Adrenal gland (tissue), 12 donors: ENCODE data around the gene LBH. TPM values are rescaled to one million over a fixed set of nuclear protein-coding genes. Genes with fewer than 3 reads are reported as not detected.
A peak's percentile ranks its signal among the peaks of the same experiment; 100 is the strongest.

Source experiments
- DNase-seq, 7 donors: peaks; one replicate each; pipeline ENCODE4 v3.0.0-alpha.2; 2019 to 2020
- H3K27ac ChIP-seq, 5 donors: fragments of 200-600 bp; sonication (generic) in 4 of 5; 1 replicate in 3 of 5; 2 replicates in 2 of 5; pipeline versions ENCODE4 v1.5.1 to v1.8.0; 2016 to 2020; ENCODE audit warnings: mild to moderate bottlenecking in 1 of 5
- H3K27me3 ChIP-seq: fragments of 200-600 bp; 2 replicates; pipeline ENCODE4 v1.8.0; 2021
- H3K36me3 ChIP-seq, 2 donors: fragments of 200-600 bp; replicated peaks in 1 of 2; 1 replicate in 1 of 2; 2 replicates in 1 of 2; pipeline versions ENCODE4 v1.5.1 to v1.8.0; 2018 to 2022
- H3K4me1 ChIP-seq, 2 donors: fragments of 200-600 bp; replicated peaks in 1 of 2; 1 replicate in 1 of 2; 2 replicates in 1 of 2; pipeline versions ENCODE4 v1.5.1 to v1.8.0; 2018 to 2021
- H3K4me3 ChIP-seq, 4 donors: fragments of 200-600 bp; sonication (generic) in 3 of 4; one replicate each; pipeline ENCODE4 v1.5.1; 2016 to 2018
- H3K9me3 ChIP-seq, 3 donors: fragments of 200-600 bp; sonication (generic) in 1 of 3; replicated peaks in 1 of 3; 1 replicate in 2 of 3; 2 replicates in 1 of 3; pipeline versions ENCODE4 v1.5.1 to v1.8.0; 2016 to 2021
- CTCF ChIP-seq, 6 experiments: fragments of 450-650 bp in 4 of 6; fragments of 200-600 bp in 2 of 6; sonication (generic) in 1 of 6; IDR thresholded peaks; 1 replicate in 5 of 6; 2 replicates in 1 of 6; pipeline versions ENCODE4 v1.5.1 to v1.8.0; 2016 to 2021; ENCODE audit warnings: antibody characterized with exemption in 6 of 6, mild to moderate bottlenecking in 2 of 6, moderate library complexity in 1 of 6
- POLR2A ChIP-seq, 2 donors: fragments of 450-650 bp; IDR thresholded peaks; one replicate each; pipeline ENCODE4 v1.6.1; 2017; ENCODE audit warnings: antibody characterized with exemption in 2 of 2, mild to moderate bottlenecking in 2 of 2, moderate library complexity in 1 of 2
- WGBS, 4 donors: extraction: QIAGEN DNeasy Blood & Tissue Kit in 2 of 4; methylation state at CpG; one replicate each; pipeline versions ENCODE4 v1.1.5 to v1.1.7; 2013 to 2017; 5-methylcytosine and 5-hydroxymethylcytosine counted together
- intact Hi-C, 2 donors: fragments of 100-400 bp; cut with DNase I; formaldehyde crosslinking; loops; one replicate each; pipeline versions ENCODE4 v1.14.1 to v1.15.0; 2022 to 2023
- polyA plus RNA-seq, 3 donors: library from polyadenylated mRNA; stranded (reverse); fragments of 200-250 nt in 2 of 3; fragments of 350-450 nt in 1 of 3; fragmentation: Illumina TruSeq in 1 of 3; extraction: RNeasy Lipid Tissue Mini Kit (QIAGEN cat#74804) in 1 of 3; gene quantifications; one replicate each; pipeline ENCODE4 v1.2.3, GENCODE V29; 2013 to 2014
- total RNA-seq, 9 donors: library from RNA; depleted of rRNA in 4 of 9; stranded (reverse); fragments of >200 nt in 4 of 9; fragments of 120-200 nt in 1 of 9; fragmentation: NEBNext Ultra II Directional in 1 of 9; extraction: Animal tissue kit (Norgen Biotek cat#: 25700) in 1 of 9; gene quantifications; one replicate each; pipeline versions ENCODE4 v1.1.0 to v1.2.4, GENCODE V29; 2013 to 2023
- donor health status: healthy with polysubstance abuse.
- donor health status: Bipolar disorder and iron deficiency.
- donor health status: DM: yes; HTN: yes; CAD: no.
- donor health status: DM: no; HTN: no; CAD: no.
- donor health status: DM: no; HTN: no; CAD: no.
- donor health status: DM: yes; HTN: yes; CAD: no.

Gene LBH
- total and polyA plus RNA-seq, 12 donors: 7.6 to 76.4 (median 11.4) TPM

GRCh38 chr2:30231996-30232800, 864 bp downstream of the LBH start:
- Histone ChIP-seq H3K9me3 (no peaks in the 10 kb centered on the region), H3K27me3 (no peaks in the 10 kb centered on the region), H3K36me3 (no peaks in the 10 kb centered on the region), H3K4me1 (peaks cover 0 to 23% of the 10 kb centered on the region in 2 donors), H3K4me3 (peak overlapping the region; percentile 0 to 69 (median 37)), H3K27ac (peak overlapping the region in 4 of 5 donors; percentile 55 to 86 (median 72))
- TF ChIP-seq CTCF (IDR thresholded peaks at IDR 0.05) (no peak), POLR2A (IDR thresholded peaks at IDR 0.05) (no peak)
- peak in 6 of 7 donors; percentile 20 to 53 (median 32) for DNase-seq
- WGBS, 4 donors: 0 to 1% (median 0%) methylated on average over 5 to 70 of the region's 70 CpGs
- intact Hi-C loops: loop anchor here in 1 of 2 donors (10.0 kb wide), 1 partner anchor 213 kb away; the partner anchor contains the start of gene LCLAT1

GRCh38 chr2:30232801-30233130, 1.4 kb downstream of the LBH start:
- Histone ChIP-seq H3K4me3 (peak overlapping the region in 3 of 4 donors; percentile 0 to 69 (median 56)), H3K9me3 (no peaks in the 10 kb centered on the region), H3K27ac (peak overlapping the region in 4 of 5 donors; percentile 55 to 86 (median 72)), H3K27me3 (no peaks in the 10 kb centered on the region), H3K36me3 (no peaks in the 10 kb centered on the region), H3K4me1 (peaks cover 0 to 23% of the 10 kb centered on the region in 2 donors)
- peak in 2 of 7 donors; percentile 22 to 52 for DNase-seq
- no peak for TF ChIP-seq CTCF (IDR thresholded peaks at IDR 0.05)
- no peak for TF ChIP-seq POLR2A (IDR thresholded peaks at IDR 0.05)
- 1 to 6% (median 6%) methylated on average over 7 to 8 of the region's 8 CpGs for WGBS, 4 donors
- intact Hi-C loops: loop anchor here in 1 of 2 donors (10.0 kb wide), 1 partner anchor 212 kb away; the partner anchor contains the start of gene LCLAT1

GRCh38 chr2:30233271-30234009, 2.1 kb downstream of the LBH start:
- WGBS, 4 donors: 51 to 65% (median 57%) methylated on average over 4 of the region's 4 CpGs
- Histone ChIP-seq H3K27ac (peak overlapping the region in 1 of 5 donors; percentile 81), H3K9me3 (no peaks in the 10 kb centered on the region), H3K27me3 (no peaks in the 10 kb centered on the region), H3K4me3 (peak overlapping the region in 2 of 4 donors; percentile 0 to 69), H3K4me1 (peaks cover 0 to 23% of the 10 kb centered on the region in 2 donors), H3K36me3 (no peaks in the 10 kb centered on the region)
- TF ChIP-seq CTCF (IDR thresholded peaks at IDR 0.05): no peak
- no peak for TF ChIP-seq POLR2A (IDR thresholded peaks at IDR 0.05)
- DNase-seq: peak in 1 of 7 donors; percentile 35
- intact Hi-C loops: loop anchor here in 1 of 2 donors (10.0 kb wide), 1 partner anchor 211 kb away; the partner anchor contains the start of gene LCLAT1
